GM12878 (cell line): Measurements from ENCODE around the gene CASP6. TPM values are rescaled to one million over a fixed set of nuclear protein-coding genes. Genes with fewer than 3 reads are reported as not detected.

Experiments used
- ATAC-seq: fragments of 200-7000 bp; cut with Tn5 transposase; 3 replicates; pipeline ENCODE4 v1.9.1; 2020; ENCODE audit warnings: mild to moderate bottlenecking, moderate library complexity
- BruUV-seq: library from RNA; stranded (reverse); fragments of 400-500 nt; replicated peaks from 2 replicates; lab custom pipeline; 2021; lab: Mats Ljungman, UMichigan
- CTCF ChIA-PET: fragments of 300-600 bp; sonication (Branson Sonifier 250); formaldehyde crosslinking; extraction: SDS; loops from one replicate; lab custom pipeline; 2021; ENCODE audit warnings: inconsistent platforms; lab: Yijun Ruan, JAX
- POLR2A ChIA-PET: fragments of 350-600 bp; formaldehyde crosslinking; extraction: SDS; loops from one replicate; lab custom pipeline; 2021; ENCODE audit warnings: inconsistent platforms; lab: Charles Lee
- RAD21 ChIA-PET: fragments of 300-600 bp; sonication (Branson Sonifier 250); formaldehyde crosslinking; loops from one replicate; lab custom pipeline; 2023; ENCODE audit warnings: antibody characterized with exemption; ENCODE audit not compliant: unreplicated experiment; lab: Charles Lee
- SMC1A ChIA-PET: fragments of 300-600 bp; sonication (Branson Sonifier 250); formaldehyde crosslinking; loops from one replicate; lab custom pipeline; 2023; ENCODE audit not compliant: unreplicated experiment, uncharacterized antibody; lab: Charles Lee
- DNase-seq: peaks from one replicate; pipeline ENCODE4 v3.0.0-alpha.2; 2011; ENCODE audit warnings: low read depth, low spot score
- FAIRE-seq: peaks from 3 replicates; lab custom pipeline; 2011; peaks lifted over from hg19 to GRCh38; lab: Jason Lieb, UNC
- H2AFZ ChIP-seq: 2 replicates; pipeline ENCODE4 v1.6.0; 2011; ENCODE audit warnings: low read depth, low read length, control low read depth; ENCODE audit not compliant: control insufficient read depth
- H3K27ac ChIP-seq: 2 replicates; pipeline ENCODE4 v1.5.1; 2011; ENCODE audit warnings: control low read depth; ENCODE audit not compliant: control insufficient read depth, insufficient read depth
- H3K27me3 ChIP-seq, 2 experiments: replicated peaks in 1 of 2; 2 replicates each; pipeline versions ENCODE4 v1.6.0 to v1.6.1; 2011; ENCODE audit warnings: low read length in 1 of 2; ENCODE audit not compliant: control insufficient read depth in 2 of 2, insufficient read depth in 2 of 2
- H3K36me3 ChIP-seq, 2 experiments: 2 replicates each; pipeline ENCODE4 v1.5.1; 2011; ENCODE audit warnings: low read length in 1 of 2; ENCODE audit not compliant: control insufficient read depth in 2 of 2, insufficient read depth in 2 of 2
- H3K4me1 ChIP-seq: 2 replicates; pipeline ENCODE4 v1.6.1; 2011; ENCODE audit warnings: mild to moderate bottlenecking, low read length, moderate library complexity, mixed read lengths; ENCODE audit not compliant: control insufficient read depth, insufficient read depth
- H3K4me2 ChIP-seq: 2 replicates; pipeline ENCODE4 v1.6.0; 2011; ENCODE audit warnings: control low read depth; ENCODE audit not compliant: control insufficient read depth, insufficient read depth
- H3K4me3 ChIP-seq: fragments of 200-600 bp; sonication (generic); 2 replicates; pipeline ENCODE4 v1.5.1; 2016
- H3K79me2 ChIP-seq: 2 replicates; pipeline ENCODE4 v1.6.0; 2011; ENCODE audit warnings: low read length; ENCODE audit not compliant: control insufficient read depth, insufficient read depth
- H3K9ac ChIP-seq: 2 replicates; pipeline ENCODE4 v1.8.0; 2011; ENCODE audit warnings: low read length, control low read depth, mixed read lengths; ENCODE audit not compliant: control insufficient read depth, insufficient read depth
- H3K9me3 ChIP-seq: replicated peaks from 3 replicates; pipeline ENCODE4 v1.5.1; 2011; ENCODE audit warnings: mild to moderate bottlenecking, low read length; ENCODE audit not compliant: control insufficient read depth, insufficient read depth
- H4K20me1 ChIP-seq: 2 replicates; pipeline ENCODE4 v1.6.0; 2011; ENCODE audit not compliant: control insufficient read depth, insufficient read depth
- BCL3 ChIP-seq: IDR thresholded peaks from 2 replicates; pipeline ENCODE4 v1.6.1; 2011; ENCODE audit warnings: borderline replicate concordance, low read depth, mild to moderate bottlenecking, moderate library complexity, low read length; ENCODE audit not compliant: insufficient read depth, poor library complexity, severe bottlenecking
- CBX3 ChIP-seq: fragments of 200-600 bp; sonication (generic); IDR thresholded peaks from 2 replicates; pipeline ENCODE4 v1.6.1; 2016; ENCODE audit warnings: low read depth, borderline replicate concordance
- CHD2 ChIP-seq: IDR thresholded peaks from 2 replicates; pipeline ENCODE4 v1.6.1; 2011; ENCODE audit warnings: low read depth, low read length, improper control_type of control experiment, borderline replicate concordance
- CREM ChIP-seq: IDR thresholded peaks from 2 replicates; pipeline ENCODE4 v1.6.1; 2014; ENCODE audit warnings: antibody characterized with exemption, low read depth
- ESRRA ChIP-seq: IDR thresholded peaks from 2 replicates; pipeline ENCODE4 v1.6.1; 2012; ENCODE audit warnings: mild to moderate bottlenecking, low read length, improper control_type of control experiment
- EZH2 ChIP-seq: IDR thresholded peaks from 2 replicates; pipeline ENCODE4 v1.6.1; 2012; ENCODE audit warnings: low read depth, mild to moderate bottlenecking, control low read depth, inconsistent platforms, low read length, borderline replicate concordance; ENCODE audit not compliant: control insufficient read depth
- FOS ChIP-seq: IDR thresholded peaks from 3 replicates; pipeline ENCODE4 v1.6.1; 2011; ENCODE audit warnings: borderline replicate concordance; ENCODE audit not compliant: insufficient read length; ENCODE audit errors: extremely low read depth
- HDAC6 ChIP-seq: fragments of 200-600 bp; sonication (generic); IDR thresholded peaks from one replicate; pipeline ENCODE4 v1.8.0; 2017; ENCODE audit warnings: antibody characterized with exemption; ENCODE audit not compliant: unreplicated experiment
- IKZF1 ChIP-seq: fragments of 450-650 bp; conservative IDR thresholded peaks from 2 replicates; pipeline ENCODE4 v1.6.1; 2017; ENCODE audit warnings: antibody characterized with exemption, mild to moderate bottlenecking
- NFIC ChIP-seq: IDR thresholded peaks from 2 replicates; pipeline ENCODE4 v1.6.1; 2012; ENCODE audit warnings: low read depth, mild to moderate bottlenecking, inconsistent platforms, low read length, moderate library complexity
- PAX8 ChIP-seq: fragments of 450-650 bp; IDR thresholded peaks from 2 replicates; pipeline ENCODE4 v1.6.1; 2017; ENCODE audit warnings: mild to moderate bottlenecking, moderate library complexity
- POLR2AphosphoS5 ChIP-seq: IDR thresholded peaks from 2 replicates; pipeline ENCODE4 v1.6.1; 2011; ENCODE audit warnings: mild to moderate bottlenecking, low read length, inconsistent platforms
- RELA ChIP-seq: fragments of 450-650 bp; IDR thresholded peaks from 2 replicates; pipeline ENCODE4 v1.8.0; 2014; ENCODE audit warnings: borderline replicate concordance; ENCODE audit not compliant: partially characterized antibody
- RFX5 ChIP-seq: IDR thresholded peaks from 2 replicates; pipeline ENCODE4 v1.6.1; 2011; ENCODE audit warnings: low read depth, low read length, improper control_type of control experiment
- SMARCA5 ChIP-seq: fragments of 450-650 bp; IDR thresholded peaks from 2 replicates; pipeline ENCODE4 v1.6.1; 2017; ENCODE audit warnings: mild to moderate bottlenecking
- SRF ChIP-seq, 2 experiments: IDR thresholded peaks; 2 replicates each; pipeline ENCODE4 v1.6.1; 2011; ENCODE audit warnings: low read depth in 2 of 2, low read length in 2 of 2, mild to moderate bottlenecking in 1 of 2, moderate library complexity in 1 of 2
- SUPT20H ChIP-seq: IDR thresholded peaks from 2 replicates; pipeline ENCODE4 v1.6.1; 2011; ENCODE audit warnings: low read depth, mild to moderate bottlenecking, low read length, moderate library complexity, borderline replicate concordance; ENCODE audit not compliant: control insufficient read depth
- ZNF622 ChIP-seq: fragments of 450-650 bp; IDR thresholded peaks from 2 replicates; pipeline ENCODE4 v1.6.1; 2017; ENCODE audit warnings: mild to moderate bottlenecking, inconsistent platforms
- ZSCAN29 ChIP-seq: fragments of 450-650 bp; IDR thresholded peaks from 2 replicates; pipeline ENCODE4 v1.6.1; 2017; ENCODE audit warnings: mild to moderate bottlenecking, moderate library complexity
- WGBS: methylation state at CpG from one replicate; pipeline ENCODE4 v1.1.6; 2016; ENCODE audit warnings: low lambda C conversion rate; ENCODE audit not compliant: insufficient replicate concordance, insufficient coverage; ENCODE audit errors: missing lambda C conversion rate; 5-methylcytosine and 5-hydroxymethylcytosine counted together
- in situ Hi-C: fragments of 300-500 bp; cut with MboI; formaldehyde crosslinking; loops from 9 replicates; pipeline ENCODE4 v1.14.3; 2018; ENCODE audit warnings: mixed read lengths
- intact Hi-C: fragments of 100-400 bp; cut with micrococcal nuclease; formaldehyde crosslinking; loops from one replicate; pipeline ENCODE4 v1.14.2; 2022; ENCODE audit not compliant: unreplicated experiment
- polyA plus RNA-seq, 11 experiments: library from polyadenylated mRNA; depleted of rRNA in 4 of 11; unstranded in 6 of 11; stranded (reverse) in 5 of 11; fragments of >200 nt; fragmentation: Nextera tagmentation in 4 of 11; fragmentation: Illumina TruSeq in 1 of 11; extraction: Ambion mirVana in 4 of 11; extraction: Trizol in 1 of 11; gene quantifications; 1 replicate in 1 of 11; 2 replicates in 10 of 11; pipeline versions ENCODE4 v1.2.1 to v1.2.3, GENCODE V29; 2011 to 2016; ENCODE audit warnings: inconsistent platforms in 2 of 11, missing spikeins in 2 of 11, low read depth in 1 of 11
- total RNA-seq, 4 experiments: library from RNA; depleted of rRNA in 3 of 4; stranded (reverse); fragments of >200 nt in 3 of 4; fragmentation: Illumina TruSeq in 1 of 4; extraction: Trizol in 1 of 4; gene quantifications; 2 replicates each; pipeline versions ENCODE4 v1.2.1 to v1.2.3, GENCODE V29; 2013 to 2021
- TF ChIP-seq, protein P1 (sequence below): fragments of 150-350 bp; IDR thresholded peaks from 2 replicates; pipeline ENCODE4 v1.6.1; 2016; ENCODE audit warnings: low read depth, low read length

Gene CASP6
- total and polyA plus RNA-seq, 10 of the 15 experiments (the other 5 are each of a cell fraction or from before 2014, with no cell fraction given) = 20.0 to 66.8 (median 30.8) TPM

GRCh38 chr4:109699553-109700225 is 3.6 kb downstream of the CASP6 start (continued):
- TF ChIP-seq NFIC (no peak), IKZF1 (no peak), CREM (no peak), SUPT20H (no peak), SRF (IDR thresholded peaks at IDR 0.05; ENCODE audit: low read depth in 2 of 2, low read length in 2 of 2) (no peak), EZH2 (no peak), FOS (no peak), CHD2 (no peak)

DNA sequence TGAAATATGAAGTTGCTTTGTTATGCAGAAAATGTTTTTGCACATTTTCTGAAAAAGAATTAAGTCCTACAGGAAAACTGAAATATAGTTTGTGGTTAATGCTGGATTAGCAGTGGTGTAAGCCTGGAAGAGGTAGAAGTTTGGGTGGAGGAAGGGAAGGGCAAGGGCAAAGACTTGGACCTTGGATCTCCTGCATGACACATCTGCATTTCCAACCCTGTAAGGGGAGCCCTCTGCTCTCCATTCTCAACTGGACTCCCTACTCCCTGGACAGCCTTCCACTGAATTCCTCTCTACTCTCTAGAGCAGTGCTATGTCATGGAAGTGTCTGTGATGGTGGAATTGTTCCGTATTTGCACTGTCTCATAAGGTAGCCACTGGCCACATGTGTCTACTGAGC is 4.6 kb downstream of the CASP6 start:
- SMC1A ChIA-PET = interaction anchor here (4.1 to 6.3 kb wide), 2 partner anchors 8 to 33 kb away, joined by 18 to 27 read pairs; no protein-coding TSS in a partner anchor
- no peak for FAIRE-seq
- no peaks in the 10 kb centered on the region for H3K27me3 ChIP-seq
- RAD21 ChIA-PET = no interaction called here
- BruUV-seq = no TSS peak
- no peaks in the 10 kb centered on the region for H3K9me3 ChIP-seq
- H3K27ac ChIP-seq = no peak overlapping the region
- peaks cover 0 to 4% of the 10 kb centered on the region in 2 experiments; a peak in 2 of 4 replicates for H3K36me3 ChIP-seq
- DNase-seq = no peak
- H3K79me2 ChIP-seq = peaks cover 6% of the 10 kb centered on the region
- no peak overlapping the region for H2AFZ ChIP-seq
- H3K4me2 ChIP-seq = no peak overlapping the region; the same call in 1 of the 2 replicates
- POLR2A ChIA-PET = interaction anchor here (1.1 kb wide), 1 partner anchor 135 kb away, joined by 3 read pairs; no protein-coding TSS in a partner anchor
- WGBS = 89% methylated on average over 1 of the region's 1 CpG
- ATAC-seq = no peak
- intact Hi-C loops (no loop called here), in situ Hi-C loops (no loop called here)
- no peaks in the 10 kb centered on the region for H4K20me1 ChIP-seq
- CTCF ChIA-PET = interaction anchor here (0.7 to 1.1 kb wide), 3 partner anchors 14 to 519 kb away, joined by 3 to 4 read pairs (median 3); partner anchors contain the start of gene CFI
- H3K4me3 ChIP-seq = no peak overlapping the region
- no peak overlapping the region for H3K9ac ChIP-seq
- H3K4me1 ChIP-seq = peaks cover 14% of the 10 kb centered on the region
- TF ChIP-seq ZNF622 (no peak), HDAC6 (no peak), POLR2AphosphoS5 (no peak), ESRRA (no peak), ZSCAN29 (no peak), SMARCA5 (no peak), RFX5 (no peak), PAX8 (no peak), CREM (no peak), RELA (no peak), CBX3 (no peak), BCL3 (no peak)
- TF ChIP-seq, protein P1, sequence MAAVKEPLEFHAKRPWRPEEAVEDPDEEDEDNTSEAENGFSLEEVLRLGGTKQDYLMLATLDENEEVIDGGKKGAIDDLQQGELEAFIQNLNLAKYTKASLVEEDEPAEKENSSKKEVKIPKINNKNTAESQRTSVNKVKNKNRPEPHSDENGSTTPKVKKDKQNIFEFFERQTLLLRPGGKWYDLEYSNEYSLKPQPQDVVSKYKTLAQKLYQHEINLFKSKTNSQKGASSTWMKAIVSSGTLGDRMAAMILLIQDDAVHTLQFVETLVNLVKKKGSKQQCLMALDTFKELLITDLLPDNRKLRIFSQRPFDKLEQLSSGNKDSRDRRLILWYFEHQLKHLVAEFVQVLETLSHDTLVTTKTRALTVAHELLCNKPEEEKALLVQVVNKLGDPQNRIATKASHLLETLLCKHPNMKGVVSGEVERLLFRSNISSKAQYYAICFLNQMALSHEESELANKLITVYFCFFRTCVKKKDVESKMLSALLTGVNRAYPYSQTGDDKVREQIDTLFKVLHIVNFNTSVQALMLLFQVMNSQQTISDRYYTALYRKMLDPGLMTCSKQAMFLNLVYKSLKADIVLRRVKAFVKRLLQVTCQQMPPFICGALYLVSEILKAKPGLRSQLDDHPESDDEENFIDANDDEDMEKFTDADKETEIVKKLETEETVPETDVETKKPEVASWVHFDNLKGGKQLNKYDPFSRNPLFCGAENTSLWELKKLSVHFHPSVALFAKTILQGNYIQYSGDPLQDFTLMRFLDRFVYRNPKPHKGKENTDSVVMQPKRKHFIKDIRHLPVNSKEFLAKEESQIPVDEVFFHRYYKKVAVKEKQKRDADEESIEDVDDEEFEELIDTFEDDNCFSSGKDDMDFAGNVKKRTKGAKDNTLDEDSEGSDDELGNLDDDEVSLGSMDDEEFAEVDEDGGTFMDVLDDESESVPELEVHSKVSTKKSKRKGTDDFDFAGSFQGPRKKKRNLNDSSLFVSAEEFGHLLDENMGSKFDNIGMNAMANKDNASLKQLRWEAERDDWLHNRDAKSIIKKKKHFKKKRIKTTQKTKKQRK = no peak
